Activated CD4-positive, alpha-beta T cell treated with anti-CD3 and anti-CD28 coated beads for 48 hours (primary cell): ENCODE results near the gene MTMR6.

Experiments
- DNase-seq: peaks from one replicate; pipeline ENCODE4 v3.0.0-alpha.2; 2020

MTMR6 gene

DNA sequence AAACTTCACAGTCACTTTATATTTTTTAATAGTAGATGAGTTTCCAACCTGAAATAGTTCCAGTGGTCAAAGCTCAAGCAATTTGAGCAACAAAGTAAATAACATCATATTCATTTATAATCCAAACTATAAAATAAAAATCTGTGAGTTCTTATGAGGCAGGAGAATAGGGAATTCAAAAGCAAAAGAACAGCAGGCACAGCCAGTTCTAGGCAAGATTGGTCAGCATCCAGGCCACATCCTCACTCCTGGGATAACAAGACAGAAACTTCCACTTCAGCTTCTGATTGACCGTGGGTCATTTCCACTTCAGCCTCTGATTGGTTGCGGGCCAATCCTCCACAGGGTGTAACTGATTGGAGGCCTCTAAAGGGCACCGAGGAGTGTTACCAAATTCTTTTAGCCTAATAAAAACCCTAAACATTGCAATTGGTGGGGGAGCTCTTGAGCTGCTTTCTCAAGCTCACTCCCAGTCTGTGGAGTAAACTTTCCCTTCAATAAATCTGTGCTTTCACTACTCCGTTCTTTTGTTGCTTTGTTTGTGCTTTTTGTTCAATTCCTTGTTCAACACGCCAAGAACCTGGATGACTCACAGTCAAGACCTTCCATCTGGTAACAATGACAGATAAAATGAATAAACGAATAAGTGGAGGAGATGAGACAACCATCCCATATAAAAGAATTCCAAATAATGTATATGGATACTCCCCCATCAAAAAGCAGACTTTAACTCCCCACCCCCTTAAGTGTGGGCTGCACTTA is 72.6 kb downstream of the MTMR6 start:
- DNase-seq: no peak

- DNase-seq: no peak
Observed at GRCh38 chr13:25213715-25214114, 73.6 kb downstream of the MTMR6 start.

- DNase-seq: no peak
Observed at GRCh38 chr13:25210842-25211569, 76.3 kb downstream of the MTMR6 start.

DNA sequence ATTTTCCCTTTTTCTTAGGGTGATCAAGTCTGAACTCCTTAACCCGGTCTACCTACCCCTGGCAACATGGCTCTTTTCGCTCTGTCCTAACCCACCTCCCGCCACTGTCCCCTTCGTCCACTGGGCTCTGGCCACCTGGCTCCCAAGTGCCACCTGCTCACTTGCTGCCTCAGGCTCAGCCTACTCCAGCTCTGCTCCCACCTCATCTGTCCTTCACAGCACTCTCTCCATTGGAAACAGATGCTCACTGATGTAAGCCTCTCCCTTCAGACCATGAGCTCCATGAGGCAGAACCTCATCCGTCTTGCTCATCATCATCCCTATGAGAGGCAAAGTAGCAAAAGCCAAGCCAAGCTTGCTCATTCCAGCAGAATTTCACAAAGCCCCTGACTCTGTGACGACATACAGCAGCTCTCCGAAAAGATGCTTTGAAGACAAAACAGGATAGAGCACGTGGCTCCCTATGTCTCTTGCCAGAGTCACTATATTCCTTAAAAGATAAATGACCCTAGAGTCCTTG is 79.9 kb downstream of the MTMR6 start:
- DNase-seq: no peak

DNA sequence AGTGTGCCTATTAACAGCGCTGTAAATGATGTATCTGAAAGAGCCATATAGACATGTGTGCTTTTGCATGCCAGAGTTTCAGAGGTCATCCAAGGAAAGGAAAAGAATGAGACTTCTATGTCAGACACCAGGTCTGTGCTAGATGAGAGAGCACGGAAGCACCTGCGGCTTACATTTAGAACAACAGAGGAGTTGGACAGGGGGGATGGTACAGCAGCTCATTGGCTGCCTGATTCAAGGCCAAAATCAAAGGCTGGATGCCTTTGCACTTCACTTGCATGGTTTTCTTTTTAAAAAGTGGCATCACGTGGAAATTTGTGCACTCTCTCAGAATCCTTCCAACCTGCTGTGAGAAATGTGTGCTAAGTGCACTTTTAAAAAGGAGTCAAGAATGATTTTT is 82.4 kb downstream of the MTMR6 start:
- no peak for DNase-seq

DNA sequence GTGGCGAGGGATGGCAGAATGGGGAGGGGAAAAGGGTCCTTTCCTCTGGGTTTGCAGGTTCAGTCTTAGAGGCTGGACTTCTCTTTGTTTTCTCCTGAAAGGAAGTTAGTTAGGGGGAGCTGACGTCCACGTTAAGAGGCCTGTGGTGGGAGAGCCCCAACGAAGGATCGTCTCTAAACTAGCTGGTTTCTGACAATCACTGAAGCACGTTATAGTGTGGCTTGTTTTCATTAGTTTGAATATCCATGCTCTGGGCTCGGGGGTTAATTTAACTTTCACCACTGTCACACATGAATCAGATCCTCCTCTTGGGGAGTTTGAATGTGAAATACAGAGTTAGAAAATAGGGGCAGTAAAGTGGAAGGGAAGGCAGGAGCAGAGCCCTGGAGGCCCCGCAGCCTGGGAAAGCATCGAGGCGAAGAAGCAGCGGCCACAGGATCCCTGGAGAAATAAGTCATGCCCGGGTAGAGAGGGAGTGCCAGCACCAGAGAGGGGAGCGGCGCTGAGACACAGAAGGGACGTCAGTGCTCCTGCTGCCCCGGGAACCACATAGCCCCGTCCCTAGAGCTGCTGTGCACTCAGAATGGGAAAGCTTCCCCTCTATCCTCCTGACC is 84.1 kb downstream of the MTMR6 start:
- no peak for DNase-seq

GRCh38 chr13:25200783-25201182 is 86.5 kb downstream of the MTMR6 start:
- no peak for DNase-seq

GRCh38 chr13:25198647-25199046 is 88.6 kb downstream of the MTMR6 start:
- DNase-seq: no peak

GRCh38 chr13:25196971-25197370 is 90.3 kb downstream of the MTMR6 start:
- no peak for DNase-seq
